HG02642 (cell line): ENCODE results near the gene NLN.
"Not testable (repeated sequence)": the region's sequence is repeated elsewhere in the genome, so short reads cannot be mapped to it uniquely, and the experiment has no call there.

Experiments used
- ATAC-seq: cut with Tn5 transposase; IDR thresholded peaks from one replicate; pipeline ENCODE4 v1.9.1; 2021; ENCODE audit warnings: mild to moderate bottlenecking; ENCODE audit not compliant: unreplicated experiment, poor library complexity

The NLN gene

GRCh38 chr5:65769539-65769938, 47.5 kb downstream of the NLN start:
- ATAC-seq, result no peak

GRCh38 chr5:65771266-65771665, 49.3 kb downstream of the NLN start:
- ATAC-seq, result no peak

GRCh38 chr5:65772963-65773362, 51.0 kb downstream of the NLN start:
- ATAC-seq, result not testable (repeated sequence)

- ATAC-seq, result no peak
Measured at GRCh38 chr5:65774346-65774745, 52.3 kb downstream of the NLN start.

GRCh38 chr5:65775476-65775875, 53.5 kb downstream of the NLN start:
- no peak for ATAC-seq

DNA sequence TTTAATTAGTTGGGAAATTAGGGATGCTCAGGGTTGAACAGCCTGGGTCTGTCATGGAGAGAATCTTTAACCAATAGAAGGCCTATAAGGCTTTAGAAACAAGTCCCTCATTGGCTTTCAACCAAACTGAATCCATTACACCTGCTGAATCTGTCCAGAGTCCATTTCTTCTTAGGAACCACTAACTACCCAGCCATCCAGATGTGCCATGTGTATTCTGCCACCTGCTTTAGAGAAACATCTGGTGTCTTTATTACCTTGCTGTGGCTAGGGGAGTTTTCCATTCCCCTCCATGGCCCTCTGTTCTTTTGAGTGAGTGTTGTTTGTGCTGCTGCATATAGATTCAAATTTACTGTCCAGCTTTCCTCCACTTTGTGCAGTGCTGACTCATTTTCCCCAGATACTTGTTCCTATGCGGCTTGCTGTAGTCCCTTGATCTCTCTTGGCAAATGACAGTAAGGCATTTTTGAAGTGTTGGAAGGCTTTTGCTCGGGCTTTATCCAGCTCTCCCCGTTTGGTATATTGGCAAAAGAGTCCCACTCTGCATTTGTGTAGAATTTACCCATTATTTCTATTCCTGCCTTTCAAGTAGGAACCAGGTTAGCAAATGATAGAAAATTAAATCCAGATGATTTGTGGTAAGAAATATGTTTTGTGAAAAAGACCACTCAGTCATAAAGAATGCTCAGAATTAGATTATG, 54.6 kb downstream of the NLN start:
- no peak for ATAC-seq

DNA sequence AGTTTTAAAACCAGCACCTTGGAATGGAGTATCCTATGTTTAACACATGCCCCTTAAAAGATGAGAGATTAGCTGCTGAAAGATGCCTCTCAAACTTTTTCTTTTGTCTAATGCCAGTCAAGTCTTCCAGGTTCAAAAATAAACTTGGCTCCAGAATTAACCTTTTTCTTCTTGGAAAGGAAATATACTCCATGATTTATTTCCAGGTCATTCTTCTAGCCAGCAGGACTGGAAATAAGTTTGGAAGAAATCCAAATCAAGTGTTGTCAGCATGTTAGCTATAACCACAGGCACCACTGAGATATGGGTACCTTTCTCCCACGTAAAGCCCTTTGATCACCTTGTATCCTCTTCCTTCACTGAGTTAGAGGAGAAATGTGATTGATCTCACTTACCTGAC, 56.1 kb downstream of the NLN start:
- ATAC-seq, result no peak

DNA sequence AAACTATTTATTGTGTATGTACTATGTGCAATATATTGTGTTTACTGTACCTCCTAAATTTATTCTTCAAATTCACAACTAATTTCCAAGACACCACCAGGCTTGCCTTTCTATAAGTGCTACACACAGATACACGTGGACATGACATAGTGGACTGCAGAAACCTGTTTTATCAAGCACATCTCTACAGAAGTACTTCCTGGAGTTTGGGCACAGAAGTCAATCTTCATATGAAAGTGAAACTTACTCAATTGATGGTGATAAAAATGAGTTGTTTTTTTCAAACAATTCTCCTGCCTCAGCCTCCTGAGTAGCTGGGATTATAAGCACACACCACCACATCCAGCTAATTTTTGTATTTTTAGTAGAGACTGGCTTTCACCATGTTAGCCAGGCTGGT, 57.6 kb downstream of the NLN start:
- no peak for ATAC-seq

DNA sequence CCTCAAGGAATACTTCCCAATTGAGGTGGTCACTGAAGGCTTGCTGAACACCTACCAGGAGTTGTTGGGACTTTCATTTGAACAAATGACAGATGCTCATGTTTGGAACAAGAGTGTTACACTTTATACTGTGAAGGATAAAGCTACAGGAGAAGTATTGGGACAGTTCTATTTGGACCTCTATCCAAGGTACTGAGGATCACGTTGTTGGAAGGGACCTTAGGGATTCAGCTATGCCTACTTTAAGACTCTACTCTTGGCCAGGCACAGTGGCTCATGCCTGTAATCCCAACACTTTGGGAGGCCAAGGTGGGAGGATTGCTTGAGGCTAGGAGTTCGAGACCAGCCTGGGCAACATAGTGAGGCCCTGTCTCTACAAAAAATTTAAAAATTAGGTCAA, 66.3 kb downstream of the NLN start:
- not testable (repeated sequence) for ATAC-seq

DNA sequence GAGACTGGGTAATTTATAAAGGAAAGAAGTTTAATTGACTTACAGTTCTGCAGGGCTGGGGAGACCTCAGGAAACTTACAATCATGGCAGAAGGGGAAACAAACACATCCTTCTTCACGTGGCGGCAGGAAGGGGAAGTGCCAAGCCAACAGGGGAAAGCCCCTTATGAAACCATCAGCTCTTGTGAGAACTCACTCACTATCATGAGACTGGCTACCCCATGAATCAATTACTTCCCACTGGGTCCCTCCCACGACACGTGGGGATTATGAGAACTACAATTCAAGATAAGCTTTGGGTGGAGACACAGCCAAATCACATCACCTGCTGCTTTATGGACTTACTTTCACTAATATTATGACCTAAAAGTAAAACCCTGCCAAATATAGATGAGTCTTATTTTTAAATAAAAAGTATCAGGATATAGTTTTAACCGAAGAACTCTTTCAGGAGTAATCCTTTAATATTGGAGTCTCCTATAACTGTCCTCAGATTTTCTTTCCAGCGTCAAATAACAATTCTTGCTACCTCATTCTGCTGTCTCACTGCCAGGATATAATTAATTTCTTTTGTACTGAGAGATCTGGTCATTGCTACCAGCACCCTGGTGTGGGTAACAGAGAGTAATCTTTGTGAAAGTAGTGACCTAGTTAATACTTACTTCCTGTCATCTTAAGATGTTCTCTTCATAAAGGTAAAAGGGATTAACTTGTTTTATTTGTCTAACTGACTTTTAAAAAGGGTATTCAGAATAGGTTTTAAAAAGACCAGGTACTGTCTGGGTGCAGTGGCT, 68.6 kb downstream of the NLN start:
- no peak for ATAC-seq

DNA sequence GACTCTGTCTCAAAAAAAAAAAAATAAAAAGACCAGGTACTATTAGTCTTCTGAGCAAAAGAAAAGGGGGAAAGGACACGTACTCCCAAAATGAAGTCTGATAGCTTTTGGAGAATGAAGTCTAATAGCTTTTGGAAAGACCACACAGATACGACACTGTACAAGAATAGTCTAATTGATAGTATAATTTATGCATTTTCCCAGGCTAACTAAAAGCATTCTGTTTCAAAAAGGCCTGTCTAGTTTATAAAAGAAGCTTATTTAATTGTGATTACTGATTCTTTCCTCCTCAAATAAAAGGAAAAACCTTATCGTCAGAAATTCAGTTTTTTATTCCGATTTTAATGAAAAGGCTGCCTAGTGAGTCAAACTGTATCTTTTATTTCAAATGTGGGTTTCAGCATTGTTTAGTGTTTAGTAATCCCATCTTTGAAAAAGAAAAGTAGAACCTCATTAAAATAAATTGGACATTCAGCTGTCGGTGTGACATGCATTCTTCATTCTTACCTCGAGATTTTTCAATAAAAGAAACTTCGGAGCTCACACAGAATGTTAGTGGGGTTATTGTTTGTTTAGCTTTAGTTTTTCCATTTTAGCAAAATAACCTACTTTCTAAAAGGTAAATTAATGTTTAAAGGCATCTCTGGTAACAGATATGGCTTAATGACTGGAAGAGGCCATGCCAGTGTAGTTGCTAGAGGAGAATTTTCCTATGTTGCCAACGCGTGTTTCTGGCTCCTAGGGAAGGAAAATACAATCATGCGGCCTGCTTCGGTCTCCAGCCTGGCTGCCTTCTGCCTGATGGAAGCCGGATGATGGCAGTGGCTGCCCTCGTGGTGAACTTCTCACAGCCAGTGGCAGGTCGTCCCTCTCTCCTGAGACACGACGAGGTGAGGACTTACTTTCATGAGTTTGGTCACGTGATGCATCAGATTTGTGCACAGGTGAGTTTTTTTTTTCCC, 70.0 kb downstream of the NLN start:
- no peak for ATAC-seq

GRCh38 chr5:65796269-65796668, 74.3 kb downstream of the NLN start:
- no peak for ATAC-seq

DNA sequence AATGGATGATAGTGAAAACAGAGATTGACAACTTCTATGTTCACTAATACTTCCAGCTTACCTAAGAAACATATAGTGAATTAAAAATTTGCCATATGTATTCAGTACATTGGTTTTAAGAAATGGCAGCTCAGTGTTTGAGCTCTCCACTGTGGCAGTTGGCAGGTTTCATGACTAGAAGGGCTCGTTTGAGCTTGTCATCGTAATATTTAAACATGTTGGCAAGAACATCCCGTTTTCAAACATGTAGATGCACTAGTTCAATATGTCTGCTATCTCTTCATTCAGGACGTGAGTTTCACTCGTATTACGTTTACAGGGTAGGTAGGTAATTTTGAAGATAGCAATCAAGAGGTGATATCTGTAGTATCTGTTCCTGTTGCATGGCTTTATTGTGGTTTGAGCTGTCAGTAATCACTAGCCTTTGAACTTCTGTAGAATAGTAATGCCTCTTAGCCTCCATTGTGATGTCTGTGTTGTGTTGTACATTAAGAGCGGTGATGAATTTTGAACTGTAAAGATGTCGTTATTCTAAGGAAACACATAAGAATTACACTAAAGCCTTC, 74.8 kb downstream of the NLN start:
- no peak for ATAC-seq

- ATAC-seq, result no peak
Measured at GRCh38 chr5:65797481-65797880, 75.5 kb downstream of the NLN start.

GRCh38 chr5:65799857-65800256, 77.9 kb downstream of the NLN start:
- no peak for ATAC-seq

- ATAC-seq, result no peak
Measured at GRCh38 chr5:65800775-65801174, 78.8 kb downstream of the NLN start.

GRCh38 chr5:65801352-65801783, 79.4 kb downstream of the NLN start:
- no peak for ATAC-seq

GRCh38 chr5:65802080-65802479, 80.1 kb downstream of the NLN start:
- ATAC-seq, result no peak

- no peak for ATAC-seq
Measured at GRCh38 chr5:65802820-65803219, 80.8 kb downstream of the NLN start.

DNA sequence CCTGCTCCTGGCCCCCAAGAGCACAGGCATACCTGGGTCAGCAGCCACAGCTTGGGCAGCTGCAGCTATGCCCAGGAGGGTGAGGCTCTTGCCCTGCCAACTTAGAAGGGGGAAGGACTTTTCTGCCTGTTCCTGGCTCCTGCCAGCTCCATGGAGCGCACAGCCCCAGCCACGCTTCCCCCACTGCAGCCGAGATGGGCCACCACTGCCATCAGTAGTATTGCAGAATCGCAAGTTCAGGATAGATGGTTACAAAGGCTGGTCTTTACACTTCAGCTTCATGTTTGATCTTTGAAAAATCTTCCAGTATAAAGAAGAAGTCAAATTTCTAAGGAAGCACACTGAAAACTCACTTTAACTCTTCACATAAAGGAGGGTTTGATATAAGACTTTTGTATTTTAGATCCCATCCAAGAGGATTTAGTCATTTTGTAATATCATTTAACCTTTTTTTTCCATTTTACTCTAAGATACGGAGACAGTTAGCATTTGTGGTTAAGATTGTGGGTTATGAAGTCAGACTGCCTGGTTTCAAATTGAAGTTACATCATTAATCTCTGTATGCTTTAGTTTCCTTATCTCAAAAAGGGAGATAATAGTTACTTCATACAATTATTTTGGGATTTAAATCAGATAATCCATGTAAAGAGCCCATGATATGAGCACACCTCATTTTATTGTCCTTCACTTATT, 81.8 kb downstream of the NLN start:
- no peak for ATAC-seq
